RCC 7860 (cell line): Measurements from ENCODE around the gene SLC38A5.
"Not testable (repeated sequence)": the region's sequence is repeated elsewhere in the genome, so short reads cannot be mapped to it uniquely, and the experiment has no call there.

Experiments
- DNase-seq: peaks from one replicate; pipeline ENCODE4 v3.0.0-alpha.2; 2015; ENCODE audit warnings: low spot score
- FAIRE-seq: peaks from 2 replicates; lab custom pipeline; 2012; peaks lifted over from hg19 to GRCh38; lab: Jason Lieb, UNC

The SLC38A5 gene

DNA sequence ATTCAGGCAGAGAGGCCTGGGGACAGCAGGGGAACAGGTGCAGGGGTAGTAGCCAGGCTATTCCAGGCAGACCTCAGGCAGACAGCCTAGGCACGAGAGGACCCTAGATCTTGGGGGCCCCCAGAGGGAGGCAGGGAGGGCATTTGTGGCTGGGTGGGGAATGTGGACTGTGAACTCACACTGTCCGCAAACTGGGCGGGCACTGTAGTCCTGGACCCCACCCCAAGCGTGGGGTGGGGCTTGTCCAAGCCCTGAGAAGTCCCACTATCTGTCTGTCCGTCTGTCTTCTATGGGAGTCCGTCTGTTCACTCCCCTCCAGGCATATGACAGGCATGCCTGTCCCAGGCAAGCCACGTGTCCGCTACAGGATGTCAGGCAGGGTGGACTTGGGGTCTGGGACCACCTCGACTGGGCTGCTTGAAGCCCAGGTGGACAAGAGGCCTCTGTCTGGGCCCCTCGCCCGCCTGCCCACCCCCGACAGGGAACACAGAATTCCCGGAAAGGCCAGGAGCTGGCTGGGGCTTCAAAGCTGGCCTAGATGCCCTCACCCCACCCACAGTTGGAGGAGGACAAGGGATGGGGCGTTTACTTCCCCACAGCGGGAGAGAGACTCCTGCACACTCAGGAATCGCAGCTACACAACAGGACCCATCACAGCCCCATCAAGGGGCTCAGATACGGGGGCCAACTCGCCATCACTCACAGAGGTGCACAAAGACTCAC, at the start of gene SLC38A5:
Gene SLC38A5 (minus strand): TSS at position 151 of the 723 bp plus-strand sequence. CDS start 2,336 bp downstream, outside the sequence.
- FAIRE-seq (no peak), DNase-seq (no peak)

- not testable (repeated sequence) for FAIRE-seq, DNase-seq
Measured at GRCh38 chrX:48519481-48519880, 49.4 kb upstream of the SLC38A5 start.

DNA sequence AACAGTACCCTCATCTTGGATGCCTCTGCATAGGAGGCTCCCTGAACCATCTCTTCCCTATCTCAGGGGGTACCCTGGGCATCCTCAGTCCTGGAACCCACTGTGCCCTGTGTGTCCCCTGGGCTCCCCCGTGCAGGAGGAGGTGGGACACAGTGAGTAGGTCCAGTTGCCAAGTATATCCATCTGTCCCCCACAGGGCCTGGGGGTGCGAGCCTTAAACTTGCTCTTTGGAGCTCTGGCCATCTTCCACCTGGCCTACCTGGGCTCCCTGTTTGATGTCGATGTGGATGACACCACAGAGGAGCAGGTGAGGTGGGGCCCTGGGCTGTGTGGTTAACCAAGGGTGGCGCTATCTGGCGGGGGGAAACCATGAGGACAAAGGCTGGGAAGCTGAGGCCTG, 46.9 kb upstream of the SLC38A5 start:
- no peak for FAIRE-seq
- DNase-seq, result no peak

GRCh38 chrX:48516285-48516684, 46.2 kb upstream of the SLC38A5 start:
- FAIRE-seq (no peak), DNase-seq (no peak)

- DNase-seq, result no peak
- no peak for FAIRE-seq
Measured at GRCh38 chrX:48515842-48516241, 45.8 kb upstream of the SLC38A5 start.

DNA sequence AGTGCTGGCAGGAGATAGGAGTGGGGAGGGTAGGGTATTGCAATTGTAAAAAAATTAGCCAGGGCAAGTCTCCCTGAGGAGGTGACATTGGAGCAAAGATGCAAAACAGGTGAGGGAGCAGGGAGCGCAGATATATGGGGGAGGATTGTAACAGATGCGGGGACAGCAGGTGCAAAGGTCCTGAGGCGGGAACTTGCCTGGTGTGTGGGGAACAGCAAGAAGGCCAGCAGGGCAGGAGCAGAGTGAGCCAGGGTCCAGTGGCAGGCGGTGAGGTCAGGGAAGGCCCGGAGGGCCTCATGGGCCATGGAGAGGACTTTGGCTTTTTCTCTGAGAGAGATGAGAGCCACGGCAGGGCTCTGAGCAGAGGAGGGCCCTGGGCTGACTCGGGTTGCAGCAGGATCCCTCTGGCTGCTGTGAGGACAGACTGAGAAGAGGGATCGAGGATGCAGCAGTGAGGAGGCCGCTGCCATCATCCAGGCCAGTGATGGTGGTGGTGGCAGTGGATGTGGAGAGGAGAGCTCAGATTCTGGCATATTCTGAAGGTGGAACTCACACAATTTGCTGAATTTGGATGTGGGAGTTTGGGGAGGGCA, 44.9 kb upstream of the SLC38A5 start:
- DNase-seq, result no peak
- no peak for FAIRE-seq

DNA sequence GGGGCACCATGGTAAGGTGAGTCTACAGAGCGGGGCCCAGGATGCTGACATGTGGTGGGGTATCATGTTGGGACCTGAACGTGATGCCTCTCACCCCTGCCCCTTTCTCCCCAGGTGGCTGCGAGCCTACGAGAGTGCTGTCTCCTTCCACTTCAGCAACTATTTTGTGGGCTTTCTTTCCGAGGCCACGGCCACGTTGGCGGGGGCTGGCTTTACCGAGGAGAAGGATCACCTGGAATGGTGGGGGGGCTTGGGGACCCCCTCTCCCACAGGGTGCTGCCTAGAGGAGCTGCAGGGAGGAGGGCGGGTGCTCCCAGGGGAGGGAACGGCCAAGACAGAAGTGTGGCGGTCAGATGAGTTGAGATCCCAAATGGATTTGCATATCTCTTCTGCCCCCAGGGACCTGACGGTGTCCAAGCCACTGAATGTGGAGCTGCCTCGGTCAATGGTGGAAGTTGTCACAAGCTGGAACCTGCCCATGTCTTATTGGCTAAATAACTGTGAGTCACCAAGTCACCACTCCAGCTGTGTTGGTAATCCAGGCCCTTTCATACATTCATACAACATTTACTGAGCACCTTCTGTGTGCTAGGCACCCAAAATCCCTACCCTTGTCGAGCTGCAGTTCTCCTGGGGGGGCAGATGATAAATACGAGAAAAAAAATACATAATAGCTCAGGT, 44.2 kb upstream of the SLC38A5 start:
- FAIRE-seq, result no peak

DNA sequence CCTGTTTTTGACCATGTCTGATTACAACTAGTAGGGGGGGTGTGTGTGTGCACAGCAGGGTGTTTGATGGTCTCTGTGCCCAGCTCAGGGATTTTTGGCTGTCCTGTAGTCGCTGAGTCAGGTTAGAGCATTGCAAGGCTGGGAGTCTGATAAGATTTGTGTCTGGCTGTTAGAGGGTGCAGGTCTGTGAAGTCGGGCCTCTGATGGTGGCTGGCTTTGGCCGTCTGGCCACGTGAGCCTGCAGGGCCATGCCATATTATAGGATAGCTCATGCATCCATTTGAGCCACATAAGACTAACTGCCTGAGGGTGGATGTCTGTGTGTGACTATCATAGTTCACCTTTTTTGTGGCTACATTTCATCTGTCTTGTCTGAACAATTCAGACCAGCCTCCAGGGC, 43.6 kb upstream of the SLC38A5 start:
- DNase-seq, result no peak
- FAIRE-seq, result no peak

More for the DNA sequence above, 44.2 kb upstream of the SLC38A5 start:
- no peak for DNase-seq

- no peak for DNase-seq
- FAIRE-seq, result no peak
Measured at GRCh38 chrX:48512371-48512935, 42.4 kb upstream of the SLC38A5 start.

DNA sequence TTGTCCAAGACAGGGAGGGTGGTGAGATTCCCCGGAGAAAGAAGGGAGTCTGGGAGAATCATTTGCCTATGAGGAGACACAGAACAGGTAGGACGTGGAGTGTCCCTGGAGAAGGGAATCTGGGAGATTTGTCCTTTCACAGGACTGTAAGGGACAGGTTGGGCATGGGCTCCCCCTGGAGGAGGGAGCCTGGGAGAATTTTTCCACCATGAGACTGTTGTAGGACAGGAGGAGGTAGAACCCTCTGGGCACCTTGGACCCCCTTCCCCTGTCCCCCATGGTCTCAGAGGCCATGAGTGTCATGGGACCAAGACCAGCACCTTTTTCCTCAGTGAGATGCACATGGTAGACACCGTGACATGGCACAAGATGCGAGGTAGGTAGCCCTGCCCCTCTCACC, 41.5 kb upstream of the SLC38A5 start:
- DNase-seq (no peak), FAIRE-seq (no peak)

DNA sequence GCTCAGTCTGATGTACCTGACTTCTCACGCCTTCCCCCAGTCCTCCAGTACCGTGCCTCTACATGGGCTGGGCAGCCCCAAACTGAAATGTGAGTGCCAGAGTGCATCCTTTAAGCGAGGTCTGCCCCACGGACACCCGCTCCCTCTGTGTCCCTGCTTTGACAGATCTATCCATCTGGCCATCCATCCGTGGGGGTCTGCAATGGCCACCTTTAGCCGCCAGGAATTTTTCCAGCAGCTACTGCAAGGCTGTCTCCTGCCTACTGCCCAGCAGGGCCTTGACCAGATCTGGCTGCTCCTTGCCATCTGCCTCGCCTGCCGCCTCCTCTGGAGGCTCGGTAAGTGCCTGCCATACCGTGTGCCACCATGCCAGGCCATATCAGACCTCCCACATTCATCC, 39.6 kb upstream of the SLC38A5 start:
- FAIRE-seq (no peak), DNase-seq (no peak)

GRCh38 chrX:48509245-48509590, 39.2 kb upstream of the SLC38A5 start:
- FAIRE-seq, result no peak
- DNase-seq, result no peak

DNA sequence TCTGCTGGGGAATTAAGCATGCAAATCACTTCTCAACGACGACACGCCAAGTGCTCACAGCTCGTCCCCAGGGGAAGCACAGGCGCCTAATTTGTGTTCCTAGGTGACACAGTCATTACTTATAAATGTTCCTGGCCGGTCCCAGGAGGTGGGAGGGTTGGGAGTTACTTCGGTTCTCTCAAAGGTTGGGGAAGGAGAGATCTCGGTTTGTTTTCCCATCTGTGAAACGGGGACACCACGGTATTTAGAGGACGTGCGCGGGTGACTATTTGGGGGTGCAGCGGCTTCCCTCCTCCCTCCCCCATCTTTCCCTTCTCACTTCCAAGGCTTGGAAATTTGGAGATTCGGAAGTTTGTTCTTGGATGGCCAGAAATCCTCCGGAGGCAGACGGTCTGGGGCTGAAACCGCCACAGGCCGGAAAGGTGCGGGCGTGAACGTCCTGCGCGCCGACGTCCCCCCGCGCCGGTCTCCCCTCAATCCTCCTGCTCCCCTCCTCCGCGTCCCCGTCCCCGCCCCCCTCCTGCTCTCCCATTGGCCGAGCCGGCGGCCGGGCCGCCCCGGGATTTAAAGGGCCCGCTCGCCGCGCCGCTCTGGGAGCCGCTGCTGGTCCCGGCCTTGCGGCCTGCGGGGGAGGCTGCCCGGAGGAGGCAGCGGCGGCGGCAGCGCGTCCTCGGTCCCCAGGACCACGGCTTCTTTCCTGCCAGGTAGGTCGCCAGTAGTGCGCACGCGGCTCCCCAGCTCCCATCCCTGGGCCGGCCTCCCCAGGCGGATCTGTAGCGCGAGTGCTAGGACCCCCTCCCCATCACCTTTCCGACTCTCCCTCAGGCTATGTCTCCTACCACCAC, 38.6 kb upstream of the SLC38A5 start, which contains the start of gene PORCN:
Gene PORCN (plus strand): TSS at position 593 of the 845 bp plus-strand sequence. CDS start 829 bp downstream, outside the sequence.
- DNase-seq, result peak; percentile 41
- peak; percentile 35 for FAIRE-seq

DNA sequence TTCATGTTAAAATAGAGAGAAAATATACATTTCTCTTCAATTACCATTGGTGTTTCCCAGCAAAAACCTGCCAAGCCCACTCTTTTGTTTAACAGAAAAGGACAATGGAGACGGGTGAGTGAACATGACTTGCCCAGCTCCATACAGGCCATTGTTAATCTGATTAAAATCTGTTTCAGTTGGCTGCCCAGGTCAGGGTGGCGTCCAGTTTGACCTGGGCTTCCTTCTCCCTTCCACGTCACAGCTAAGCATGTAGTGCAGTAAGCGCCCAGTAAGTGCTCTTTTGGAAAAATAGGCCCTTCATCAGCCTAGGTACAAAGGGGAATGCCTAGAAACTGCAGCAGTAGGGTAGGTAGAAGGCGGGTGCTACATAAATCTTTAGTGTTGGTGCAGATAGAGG, 37.2 kb upstream of the SLC38A5 start:
- peak; percentile 68 for DNase-seq
- FAIRE-seq, result peak; percentile 95

GRCh38 chrX:48505481-48505880, 35.4 kb upstream of the SLC38A5 start:
- DNase-seq, result peak; percentile 53
- FAIRE-seq, result peak; percentile 94

DNA sequence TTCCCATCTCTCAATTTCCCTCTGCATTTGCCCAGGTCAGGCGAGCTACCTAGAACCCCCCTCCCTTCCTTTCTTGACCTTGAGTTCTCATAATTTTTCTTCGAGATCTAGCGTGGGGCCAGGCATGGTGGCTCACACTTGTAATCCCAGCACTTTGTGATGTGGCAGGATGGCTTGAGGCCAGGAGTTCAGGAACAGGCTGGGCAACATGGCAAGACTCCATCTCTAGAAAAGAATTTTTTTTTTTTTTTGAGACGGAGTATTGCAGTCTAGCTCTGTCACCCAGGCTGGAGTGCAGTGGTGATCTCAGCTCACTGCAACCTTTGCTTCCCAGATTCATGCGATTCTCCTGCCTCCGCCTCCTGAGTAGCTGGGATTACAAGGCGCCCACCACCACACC, 34.2 kb upstream of the SLC38A5 start:
- FAIRE-seq (no peak), DNase-seq (no peak)

DNA sequence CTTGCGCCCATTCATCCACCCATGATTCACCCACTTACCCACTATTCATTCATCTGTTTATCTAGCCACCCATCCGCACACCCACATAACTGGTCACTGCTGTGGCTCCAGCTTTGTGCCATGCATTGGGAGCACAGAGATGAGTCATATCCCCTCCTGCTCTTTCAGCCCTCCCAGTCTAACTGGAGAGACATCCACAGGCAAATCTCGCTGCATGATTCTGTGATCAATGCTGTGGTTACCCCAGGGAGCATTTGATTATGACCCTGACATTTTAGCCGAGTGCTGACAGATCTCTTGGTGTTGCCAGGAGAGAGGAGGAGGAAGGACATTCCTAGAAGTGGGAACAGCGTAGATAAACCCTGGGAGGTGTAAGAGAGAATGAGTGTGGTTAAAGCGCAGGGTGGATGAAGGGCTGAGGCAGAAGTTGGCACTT, 28.3 kb upstream of the SLC38A5 start:
- FAIRE-seq (peak; percentile 100), DNase-seq (peak; percentile 98)

GRCh38 chrX:48497871-48498270, 27.8 kb upstream of the SLC38A5 start:
- no peak for FAIRE-seq

GRCh38 chrX:48496660-48497059, 26.6 kb upstream of the SLC38A5 start:
- peak; percentile 43 for DNase-seq
- peak; percentile 52 for FAIRE-seq

More at GRCh38 chrX:48497871-48498270, 27.8 kb upstream of the SLC38A5 start:
- no peak for DNase-seq

GRCh38 chrX:48493890-48494364, 23.9 kb upstream of the SLC38A5 start:
- FAIRE-seq (no peak), DNase-seq (no peak)
